Measurements from ENCODE around the gene FSTL4. TPM values are rescaled to one million over a fixed set of nuclear protein-coding genes. Genes with fewer than 3 reads are reported as not detected.

FSTL4 gene
- total RNA-seq, 2 experiments from 2014 or later: 0.36 TPM; not detected in 1

DNA sequence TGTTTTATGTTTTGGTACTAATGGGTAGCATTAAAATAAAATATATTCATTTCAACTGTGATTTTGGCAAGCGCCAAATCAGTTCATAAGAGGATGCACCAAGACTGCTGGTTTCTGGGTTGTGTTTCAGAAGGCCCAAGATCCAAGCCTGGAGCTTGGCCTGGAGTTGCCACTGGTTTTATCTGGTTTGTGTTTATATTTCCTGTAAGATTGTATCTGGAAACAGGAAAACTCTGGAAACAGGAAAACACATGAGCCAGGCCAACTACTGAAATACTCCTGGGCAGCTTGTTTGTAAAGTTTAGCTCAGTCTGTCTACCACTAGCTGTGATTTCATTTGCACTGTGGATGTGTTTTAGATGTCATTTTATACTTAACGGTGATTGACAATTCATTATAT lies 5.5 kb downstream of the FSTL4 start:
- no peak for DNase-seq
- intact Hi-C loops (cut with micrococcal nuclease): no loop called here
- CTCF ChIA-PET: interaction anchor here (0.7 kb wide), 1 partner anchor 11 kb away, joined by 3 read pairs; no protein-coding TSS in a partner anchor

GRCh38 chr5:133605323-133605722 lies 7.0 kb downstream of the FSTL4 start:
- DNase-seq: no peak
- POLR2A ChIA-PET: no interaction called here
- Mint-ChIP-seq H3K4me1 (ENCODE audit: low read depth) (no peaks in the 10 kb centered on the region), H3K9me3 (no peaks in the 10 kb centered on the region), H3K27me3 (peaks cover 22% of the 10 kb centered on the region), H3K27ac (no peak overlapping the region), H3K4me3 (no peak overlapping the region), H3K36me3 (no peaks in the 10 kb centered on the region)
- intact Hi-C loops (cut with micrococcal nuclease): no loop called here
- CTCF ChIA-PET: no interaction called here

More for the DNA sequence above, 5.5 kb downstream of the FSTL4 start:
- POLR2A ChIA-PET: interaction anchor here (0.7 kb wide), 1 partner anchor 43 kb away, joined by 3 read pairs; no protein-coding TSS in a partner anchor
- Mint-ChIP-seq H3K4me1 (ENCODE audit: low read depth) (peaks cover 4% of the 10 kb centered on the region), H3K27ac (no peak overlapping the region), H3K4me3 (no peak overlapping the region), H3K36me3 (no peaks in the 10 kb centered on the region), H3K27me3 (peaks cover 33% of the 10 kb centered on the region), H3K9me3 (no peaks in the 10 kb centered on the region)

GRCh38 chr5:133603711-133604110 lies 8.6 kb downstream of the FSTL4 start:
- no peak for DNase-seq
- Mint-ChIP-seq H3K27me3 (peaks cover 11% of the 10 kb centered on the region), H3K4me1 (ENCODE audit: low read depth) (no peaks in the 10 kb centered on the region), H3K4me3 (no peak overlapping the region), H3K27ac (no peak overlapping the region), H3K9me3 (no peaks in the 10 kb centered on the region), H3K36me3 (no peaks in the 10 kb centered on the region)
- ChIA-PET CTCF (no interaction called here), POLR2A (no interaction called here)
- intact Hi-C loops (cut with micrococcal nuclease): no loop called here

DNA sequence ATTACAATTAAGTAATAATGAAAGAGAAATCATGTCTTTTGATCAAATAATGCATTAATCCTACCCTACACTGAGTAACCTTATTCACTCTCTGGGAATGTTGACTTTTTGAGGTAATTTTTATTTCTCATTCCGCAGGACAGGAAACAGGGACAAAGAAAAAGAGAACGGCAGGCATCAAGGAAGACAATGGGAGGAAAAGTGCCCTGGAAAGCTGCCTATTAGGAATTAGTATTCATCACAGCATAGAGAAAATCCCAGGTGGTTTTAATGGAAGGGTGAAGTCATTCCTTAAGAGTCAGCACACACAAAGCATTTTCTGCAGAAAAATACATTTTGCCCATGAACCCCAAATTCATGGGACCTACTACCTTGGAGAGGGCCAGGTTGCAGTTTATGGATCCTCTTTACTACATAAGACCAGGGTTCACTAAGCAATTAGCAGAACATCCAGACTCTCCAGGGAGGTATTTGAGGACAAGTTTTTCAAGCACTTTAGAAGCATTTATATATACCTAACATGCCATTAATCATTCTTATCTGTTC lies 9.4 kb downstream of the FSTL4 start:
- DNase-seq: no peak
- Mint-ChIP-seq H3K4me1 (ENCODE audit: low read depth) (no peaks in the 10 kb centered on the region), H3K27me3 (peaks cover 9% of the 10 kb centered on the region), H3K4me3 (no peak overlapping the region), H3K36me3 (no peaks in the 10 kb centered on the region), H3K27ac (no peak overlapping the region), H3K9me3 (no peaks in the 10 kb centered on the region)
- ChIA-PET POLR2A (no interaction called here), CTCF (no interaction called here)
- intact Hi-C loops (cut with micrococcal nuclease): no loop called here

- intact Hi-C loops (cut with micrococcal nuclease): no loop called here
- H3K4me3 Mint-ChIP-seq: no peak overlapping the region
These were observed 12.7 kb downstream of the FSTL4 start for GRCh38 chr5:133599600-133599999.

DNA sequence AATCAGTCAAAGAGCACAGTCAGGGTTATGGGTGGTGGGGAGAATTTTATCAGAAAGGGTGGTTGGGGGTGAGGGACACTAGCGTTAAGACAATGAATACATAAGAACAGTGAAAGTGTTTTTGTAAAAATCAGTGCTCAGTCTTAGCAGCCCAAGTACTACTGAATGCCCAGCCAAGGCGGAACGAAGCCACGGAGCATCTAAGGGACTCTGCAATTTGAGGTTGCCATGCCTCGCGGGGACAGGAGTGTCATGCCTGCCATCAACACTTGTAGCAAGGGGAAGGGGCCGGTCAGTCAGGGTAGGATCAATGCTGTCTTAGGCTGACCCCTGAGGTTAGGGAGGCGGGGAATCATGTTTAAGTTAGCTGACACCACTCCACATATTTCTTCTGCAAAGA lies 13.3 kb downstream of the FSTL4 start:
- Mint-ChIP-seq H3K4me1 (ENCODE audit: low read depth) (no peaks in the 10 kb centered on the region), H3K27me3 (peaks cover 10% of the 10 kb centered on the region), H3K27ac (no peak overlapping the region), H3K9me3 (no peaks in the 10 kb centered on the region), H3K4me3 (no peak overlapping the region), H3K36me3 (no peaks in the 10 kb centered on the region)
- intact Hi-C loops (cut with micrococcal nuclease): no loop called here
- DNase-seq: no peak
- ChIA-PET POLR2A (no interaction called here), CTCF (no interaction called here)

More at GRCh38 chr5:133599600-133599999, 12.7 kb downstream of the FSTL4 start:
- Mint-ChIP-seq H3K36me3 (no peaks in the 10 kb centered on the region), H3K27ac (no peak overlapping the region), H3K9me3 (no peaks in the 10 kb centered on the region), H3K27me3 (peaks cover 10% of the 10 kb centered on the region), H3K4me1 (ENCODE audit: low read depth) (no peaks in the 10 kb centered on the region)
- ChIA-PET POLR2A (no interaction called here), CTCF (no interaction called here)
- DNase-seq: no peak

DNA sequence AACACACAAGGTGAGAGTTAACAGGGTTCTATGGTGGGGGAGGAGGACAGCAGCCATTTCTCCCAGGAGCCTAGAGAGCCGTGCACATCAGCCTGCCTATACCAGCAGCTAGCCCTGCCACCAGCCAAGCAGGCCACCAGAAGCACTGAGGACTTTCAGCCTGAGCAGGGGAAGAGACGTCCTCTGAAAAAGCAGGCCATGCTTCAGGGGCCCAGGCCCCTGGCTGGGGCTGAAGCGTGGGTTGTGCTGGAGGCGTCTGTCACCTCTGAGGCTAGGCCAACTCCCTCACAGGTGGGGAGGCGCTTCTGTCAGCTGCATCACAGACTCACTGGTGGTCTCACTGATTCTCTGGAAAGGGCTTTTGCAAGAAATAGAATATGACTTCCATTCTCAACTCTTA lies 16.3 kb downstream of the FSTL4 start:
- H3K36me3 Mint-ChIP-seq: no peaks in the 10 kb centered on the region
- no peak for DNase-seq
- POLR2A ChIA-PET: no interaction called here
- H3K4me1 Mint-ChIP-seq (ENCODE audit: low read depth): no peaks in the 10 kb centered on the region
- peaks cover 9% of the 10 kb centered on the region for H3K27me3 Mint-ChIP-seq
- no peaks in the 10 kb centered on the region for H3K9me3 Mint-ChIP-seq
- CTCF ChIA-PET: no interaction called here
- no peak overlapping the region for H3K4me3 Mint-ChIP-seq
- no peak overlapping the region for H3K27ac Mint-ChIP-seq
- intact Hi-C loops (cut with micrococcal nuclease): no loop called here

DNA sequence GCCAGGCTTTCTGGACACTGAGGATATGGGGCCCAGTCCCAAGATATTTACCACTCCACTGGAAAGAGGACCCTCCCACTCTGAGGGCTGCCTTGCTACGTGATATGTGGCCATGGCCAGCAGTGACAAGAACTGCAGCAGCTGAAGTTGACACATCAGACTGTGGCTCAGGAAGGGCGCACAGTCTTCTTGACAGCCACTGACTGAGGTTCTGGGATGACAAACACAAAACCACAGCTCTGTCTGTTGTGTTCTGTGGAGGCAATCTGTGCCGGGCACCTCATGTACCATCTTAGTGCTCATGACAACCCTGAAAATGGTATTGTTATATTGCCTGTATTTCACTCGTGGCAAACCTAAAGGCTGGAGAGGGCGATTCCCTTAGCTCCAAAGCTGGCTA lies 16.9 kb downstream of the FSTL4 start:
- Mint-ChIP-seq H3K27me3 (peaks cover 9% of the 10 kb centered on the region), H3K36me3 (no peaks in the 10 kb centered on the region), H3K9me3 (no peaks in the 10 kb centered on the region), H3K4me1 (ENCODE audit: low read depth) (no peaks in the 10 kb centered on the region), H3K4me3 (no peak overlapping the region), H3K27ac (no peak overlapping the region)
- CTCF ChIA-PET: no interaction called here
- POLR2A ChIA-PET: no interaction called here
- no peak for DNase-seq
- intact Hi-C loops (cut with micrococcal nuclease): no loop called here

GRCh38 chr5:133589286-133589685 lies 23.1 kb downstream of the FSTL4 start:
- ChIA-PET POLR2A (no interaction called here), CTCF (no interaction called here)

DNA sequence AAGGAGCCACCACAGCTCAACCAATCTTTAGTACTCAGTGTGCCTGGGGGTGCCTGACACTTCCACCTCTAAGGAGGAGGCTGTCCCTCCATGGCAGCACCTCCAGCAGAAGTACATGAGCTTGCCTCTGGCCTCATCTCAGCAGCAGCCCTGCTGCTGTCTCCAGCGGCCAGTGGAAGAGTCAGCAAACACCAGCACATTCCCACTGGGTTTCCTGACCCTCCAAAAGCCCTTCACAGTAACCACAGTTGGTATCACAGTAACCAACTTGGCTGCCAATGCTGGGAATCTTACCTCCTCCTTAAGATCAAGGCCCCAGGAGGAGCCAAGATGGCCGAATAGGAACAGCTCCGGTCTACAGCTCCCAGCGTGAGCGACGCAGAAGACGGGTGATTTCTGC lies 29.4 kb downstream of the FSTL4 start:
- Mint-ChIP-seq H3K36me3 (no peaks in the 10 kb centered on the region), H3K9me3 (no peaks in the 10 kb centered on the region), H3K27me3 (peaks cover 23% of the 10 kb centered on the region), H3K4me1 (ENCODE audit: low read depth) (no peaks in the 10 kb centered on the region), H3K27ac (no peak overlapping the region), H3K4me3 (no peak overlapping the region)
- CTCF ChIA-PET: no interaction called here
- DNase-seq: no peak
- intact Hi-C loops (cut with micrococcal nuclease): no loop called here
- POLR2A ChIA-PET: no interaction called here

More at GRCh38 chr5:133589286-133589685, 23.1 kb downstream of the FSTL4 start:
- DNase-seq: no peak
- Mint-ChIP-seq H3K4me3 (no peak overlapping the region), H3K4me1 (ENCODE audit: low read depth) (no peaks in the 10 kb centered on the region), H3K36me3 (no peaks in the 10 kb centered on the region), H3K27ac (no peak overlapping the region), H3K27me3 (peaks cover 6% of the 10 kb centered on the region), H3K9me3 (no peaks in the 10 kb centered on the region)
- intact Hi-C loops (cut with micrococcal nuclease): no loop called here

GRCh38 chr5:133581918-133582317 lies 30.4 kb downstream of the FSTL4 start:
- Mint-ChIP-seq H3K9me3 (no peaks in the 10 kb centered on the region), H3K36me3 (no peaks in the 10 kb centered on the region), H3K27me3 (peaks cover 23% of the 10 kb centered on the region), H3K4me3 (no peak overlapping the region), H3K27ac (no peak overlapping the region), H3K4me1 (ENCODE audit: low read depth) (no peaks in the 10 kb centered on the region)
- no peak for DNase-seq
- CTCF ChIA-PET: no interaction called here
- POLR2A ChIA-PET: no interaction called here
- intact Hi-C loops (cut with micrococcal nuclease): no loop called here

- intact Hi-C loops (cut with micrococcal nuclease): no loop called here
- H3K27ac Mint-ChIP-seq: no peak overlapping the region
- no peaks in the 10 kb centered on the region for H3K36me3 Mint-ChIP-seq
- ChIA-PET CTCF (no interaction called here), POLR2A (no interaction called here)
- H3K4me1 Mint-ChIP-seq (ENCODE audit: low read depth): no peaks in the 10 kb centered on the region
- H3K27me3 Mint-ChIP-seq: peaks cover 23% of the 10 kb centered on the region
- no peak overlapping the region for H3K4me3 Mint-ChIP-seq
- no peaks in the 10 kb centered on the region for H3K9me3 Mint-ChIP-seq
- DNase-seq: no peak
These were observed 31.0 kb downstream of the FSTL4 start for GRCh38 chr5:133581348-133581747.

DNA sequence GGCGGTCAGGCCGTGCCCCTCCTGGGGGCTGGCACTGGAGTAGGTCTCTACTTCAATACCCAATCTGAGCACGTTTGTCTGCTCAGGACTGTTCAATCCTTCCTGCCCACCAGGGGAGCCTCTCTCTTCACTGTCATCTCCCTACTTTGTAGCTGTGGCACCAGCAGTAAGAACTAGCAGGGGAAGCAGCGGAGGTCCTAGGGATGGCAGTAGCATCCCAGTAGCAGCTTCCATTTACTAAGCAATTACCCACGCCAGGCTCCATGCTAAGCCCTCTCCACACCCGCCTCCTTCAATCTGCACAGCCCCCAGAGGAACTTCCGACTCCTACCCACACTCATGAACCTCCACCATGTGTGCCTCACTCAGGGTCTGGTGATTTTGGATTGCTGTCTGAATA lies 31.7 kb downstream of the FSTL4 start:
- no peak for DNase-seq
- no peak overlapping the region for H3K27ac Mint-ChIP-seq
- POLR2A ChIA-PET: no interaction called here
- H3K4me3 Mint-ChIP-seq: no peak overlapping the region
- H3K36me3 Mint-ChIP-seq: no peaks in the 10 kb centered on the region
- H3K4me1 Mint-ChIP-seq (ENCODE audit: low read depth): no peaks in the 10 kb centered on the region
- intact Hi-C loops (cut with micrococcal nuclease): no loop called here
- peaks cover 23% of the 10 kb centered on the region for H3K27me3 Mint-ChIP-seq
- CTCF ChIA-PET: interaction anchor here (1.2 kb wide), 1 partner anchor 289 kb away, joined by 3 read pairs; no protein-coding TSS in a partner anchor
- H3K9me3 Mint-ChIP-seq: no peaks in the 10 kb centered on the region

Data from activated CD4-positive, alpha-beta memory T cell treated with anti-CD3 and anti-CD28 coated beads for 36 hours (primary cell).